Naive B cell (primary cell): ENCODE data around the gene PTPRK. TPM values are rescaled to one million over a fixed set of nuclear protein-coding genes. Genes with fewer than 3 reads are reported as not detected.

Experiments
- ATAC-seq, 2 donors: fragments of 150-1000 bp; cut with Tn5 transposase; 2 replicates each; pipeline ENCODE4 v1.10.0; 2021; ENCODE audit warnings: low read depth in 2 of 2, mild to moderate bottlenecking in 2 of 2, moderate library complexity in 2 of 2
- DNase-seq: peaks from one replicate; pipeline ENCODE4 v3.0.0; 2022
- H3K27ac Mint-ChIP-seq, 6 donors: one replicate each; pipeline ENCODE4 v1.8.0; 2020 to 2022; ENCODE audit warnings: mild to moderate bottlenecking in 6 of 6, mixed read lengths in 6 of 6, moderate library complexity in 5 of 6, inconsistent platforms in 2 of 6
- H3K27me3 Mint-ChIP-seq, 3 donors: one replicate each; pipeline ENCODE4 v1.8.0; 2021 to 2022; ENCODE audit warnings: mixed read lengths in 3 of 3, mild to moderate bottlenecking in 1 of 3
- H3K36me3 Mint-ChIP-seq, 2 donors: one replicate each; pipeline ENCODE4 v1.8.0; 2020 to 2022; ENCODE audit warnings: mixed read lengths in 2 of 2, inconsistent platforms in 1 of 2, mild to moderate bottlenecking in 1 of 2
- H3K4me1 Mint-ChIP-seq, 3 donors: one replicate each; pipeline ENCODE4 v1.8.0; 2020 to 2022; ENCODE audit warnings: mixed read lengths in 3 of 3, inconsistent platforms in 1 of 3, mild to moderate bottlenecking in 1 of 3, moderate library complexity in 1 of 3
- H3K4me3 Mint-ChIP-seq, 8 donors: one replicate each; pipeline ENCODE4 v1.8.0; 2020 to 2022; ENCODE audit warnings: mild to moderate bottlenecking in 8 of 8, mixed read lengths in 8 of 8, moderate library complexity in 8 of 8, inconsistent platforms in 2 of 8
- H3K9me3 Mint-ChIP-seq, 7 donors: one replicate each; pipeline ENCODE4 v1.8.0; 2020 to 2022; ENCODE audit warnings: mixed read lengths in 7 of 7, mild to moderate bottlenecking in 5 of 7, inconsistent platforms in 2 of 7, moderate library complexity in 1 of 7
- polyA plus RNA-seq, 6 donors: library from polyadenylated mRNA; unstranded; fragments of 300-500 nt; fragmentation: Illumina TruSeq; gene quantifications; one replicate each; pipeline ENCODE4 v1.2.3, GENCODE V29; 2021; ENCODE audit warnings: low read depth in 6 of 6

The PTPRK gene
- polyA plus RNA-seq, 6 donors from 2014 or later, result 27.6 to 43.4 (median 34.3) TPM

- Mint-ChIP-seq H3K4me1 (no peaks in the 10 kb centered on the region), H3K4me3 (no peak overlapping the region)
Measured at GRCh38 chr6:128079021-128079420, 441.4 kb downstream of the PTPRK start.

GRCh38 chr6:128078276-128078675 is 442.1 kb downstream of the PTPRK start:
- Mint-ChIP-seq H3K4me3 (no peak overlapping the region), H3K27me3 (no peaks in the 10 kb centered on the region), H3K36me3 (peaks cover 46 to 50% of the 10 kb centered on the region in 2 donors), H3K9me3 (peaks cover 0 to 4% (median 0%) of the 10 kb centered on the region in 7 donors), H3K4me1 (no peaks in the 10 kb centered on the region), H3K27ac (no peak overlapping the region)
- no peak for DNase-seq
- ATAC-seq, result no peak

More at GRCh38 chr6:128079021-128079420, 441.4 kb downstream of the PTPRK start:
- Mint-ChIP-seq H3K27ac (no peak overlapping the region), H3K27me3 (no peaks in the 10 kb centered on the region), H3K9me3 (peaks cover 0 to 4% (median 0%) of the 10 kb centered on the region in 7 donors), H3K36me3 (peaks cover 46 to 48% of the 10 kb centered on the region in 2 donors)
- no peak for ATAC-seq
- no peak for DNase-seq

- no peaks in the 10 kb centered on the region for H3K27me3 Mint-ChIP-seq
- H3K36me3 Mint-ChIP-seq, result peaks cover 42 to 50% of the 10 kb centered on the region in 2 donors
- no peak for DNase-seq
- ATAC-seq, result no peak
- H3K4me3 Mint-ChIP-seq, result no peak overlapping the region
- peaks cover 0 to 4% (median 0%) of the 10 kb centered on the region in 7 donors for H3K9me3 Mint-ChIP-seq
- peak overlapping the region in 1 of 6 donors; percentile 15 for H3K27ac Mint-ChIP-seq
- no peaks in the 10 kb centered on the region for H3K4me1 Mint-ChIP-seq
Measured at GRCh38 chr6:128076843-128077242, 443.6 kb downstream of the PTPRK start.

GRCh38 chr6:128074567-128074966 is 445.8 kb downstream of the PTPRK start:
- H3K27ac Mint-ChIP-seq, result no peak overlapping the region

GRCh38 chr6:128073389-128073788 is 447.0 kb downstream of the PTPRK start:
- Mint-ChIP-seq H3K4me1 (no peaks in the 10 kb centered on the region), H3K27ac (peak overlapping the region in 1 of 6 donors; percentile 12), H3K27me3 (no peaks in the 10 kb centered on the region), H3K9me3 (peaks cover 0 to 4% (median 0%) of the 10 kb centered on the region in 7 donors), H3K4me3 (no peak overlapping the region), H3K36me3 (peaks cover 18 to 36% of the 10 kb centered on the region in 2 donors)
- ATAC-seq, result no peak
- DNase-seq, result no peak

More at GRCh38 chr6:128074567-128074966, 445.8 kb downstream of the PTPRK start:
- no peak for DNase-seq
- H3K36me3 Mint-ChIP-seq, result peaks cover 28 to 41% of the 10 kb centered on the region in 2 donors
- no peak overlapping the region for H3K4me3 Mint-ChIP-seq
- H3K9me3 Mint-ChIP-seq, result peaks cover 0 to 4% (median 0%) of the 10 kb centered on the region in 7 donors
- H3K27me3 Mint-ChIP-seq, result no peaks in the 10 kb centered on the region
- no peak for ATAC-seq
- no peaks in the 10 kb centered on the region for H3K4me1 Mint-ChIP-seq

- no peak for DNase-seq
- Mint-ChIP-seq H3K36me3 (peaks cover 14 to 25% of the 10 kb centered on the region in 2 donors), H3K27me3 (no peaks in the 10 kb centered on the region), H3K27ac (no peak overlapping the region), H3K9me3 (peaks cover 0 to 4% (median 0%) of the 10 kb centered on the region in 7 donors), H3K4me1 (no peaks in the 10 kb centered on the region), H3K4me3 (no peak overlapping the region)
- no peak for ATAC-seq
Measured at GRCh38 chr6:128071212-128071611, 449.2 kb downstream of the PTPRK start.

GRCh38 chr6:128070406-128070805 is 450.0 kb downstream of the PTPRK start:
- H3K36me3 Mint-ChIP-seq, result peaks cover 13 to 17% of the 10 kb centered on the region in 2 donors
- DNase-seq (no peak), ATAC-seq (no peak)
- no peak overlapping the region for H3K4me3 Mint-ChIP-seq
- no peaks in the 10 kb centered on the region for H3K4me1 Mint-ChIP-seq
- H3K9me3 Mint-ChIP-seq, result peaks cover 0 to 2% (median 0%) of the 10 kb centered on the region in 7 donors
- no peaks in the 10 kb centered on the region for H3K27me3 Mint-ChIP-seq
- peak overlapping the region in 1 of 6 donors; percentile 58 for H3K27ac Mint-ChIP-seq

- no peaks in the 10 kb centered on the region for H3K9me3 Mint-ChIP-seq
- no peaks in the 10 kb centered on the region for H3K27me3 Mint-ChIP-seq
- H3K36me3 Mint-ChIP-seq, result peaks cover 11 to 16% of the 10 kb centered on the region in 2 donors
- no peaks in the 10 kb centered on the region for H3K4me1 Mint-ChIP-seq
- no peak overlapping the region for H3K4me3 Mint-ChIP-seq
- no peak for DNase-seq
- no peak for ATAC-seq
- H3K27ac Mint-ChIP-seq, result peak overlapping the region in 1 of 6 donors; percentile 63
Measured at GRCh38 chr6:128069188-128069587, 451.2 kb downstream of the PTPRK start.

- no peak overlapping the region for H3K4me3 Mint-ChIP-seq
- H3K27ac Mint-ChIP-seq, result peak overlapping the region in 1 of 6 donors; percentile 39
- H3K4me1 Mint-ChIP-seq, result no peaks in the 10 kb centered on the region
- no peaks in the 10 kb centered on the region for H3K27me3 Mint-ChIP-seq
- ATAC-seq (no peak), DNase-seq (no peak)
- no peaks in the 10 kb centered on the region for H3K9me3 Mint-ChIP-seq
- H3K36me3 Mint-ChIP-seq, result peaks cover 7 to 16% of the 10 kb centered on the region in 2 donors
Measured at GRCh38 chr6:128068119-128068479, 452.3 kb downstream of the PTPRK start.

GRCh38 chr6:128067446-128068118 is 452.8 kb downstream of the PTPRK start:
- H3K4me1 Mint-ChIP-seq, result no peaks in the 10 kb centered on the region
- peak overlapping the region in 1 of 6 donors; percentile 39 for H3K27ac Mint-ChIP-seq
- ATAC-seq (no peak), DNase-seq (no peak)
- H3K4me3 Mint-ChIP-seq, result peak overlapping the region in 1 of 8 donors; percentile 42
- no peaks in the 10 kb centered on the region for H3K9me3 Mint-ChIP-seq
- H3K27me3 Mint-ChIP-seq, result no peaks in the 10 kb centered on the region
- peaks cover 2 to 15% of the 10 kb centered on the region in 2 donors for H3K36me3 Mint-ChIP-seq

- H3K27me3 Mint-ChIP-seq, result no peaks in the 10 kb centered on the region
- DNase-seq (no peak), ATAC-seq (no peak)
- H3K4me1 Mint-ChIP-seq, result no peaks in the 10 kb centered on the region
- H3K36me3 Mint-ChIP-seq, result peaks cover 1 to 30% of the 10 kb centered on the region in 2 donors
- no peak overlapping the region for H3K4me3 Mint-ChIP-seq
- H3K27ac Mint-ChIP-seq, result no peak overlapping the region
- no peaks in the 10 kb centered on the region for H3K9me3 Mint-ChIP-seq
Measured at GRCh38 chr6:128065072-128065471, 455.3 kb downstream of the PTPRK start.

GRCh38 chr6:128064540-128064895 is 455.9 kb downstream of the PTPRK start:
- Mint-ChIP-seq H3K36me3 (peaks cover 7 to 35% of the 10 kb centered on the region in 2 donors), H3K9me3 (no peaks in the 10 kb centered on the region), H3K27me3 (no peaks in the 10 kb centered on the region), H3K4me1 (no peaks in the 10 kb centered on the region), H3K4me3 (no peak overlapping the region), H3K27ac (peak overlapping the region in 1 of 6 donors; percentile 83)
- ATAC-seq (no peak), DNase-seq (no peak)

- DNase-seq, result no peak
- Mint-ChIP-seq H3K27ac (peak overlapping the region in 1 of 6 donors; percentile 83), H3K9me3 (no peaks in the 10 kb centered on the region), H3K36me3 (peaks cover 10 to 37% of the 10 kb centered on the region in 2 donors), H3K4me3 (no peak overlapping the region), H3K4me1 (no peaks in the 10 kb centered on the region), H3K27me3 (no peaks in the 10 kb centered on the region)
- ATAC-seq, result no peak
Measured at GRCh38 chr6:128063850-128064539, 456.4 kb downstream of the PTPRK start.
